GM12891 (cell line): ENCODE results near the gene ATP11A.

Experiments
- PAX5 ChIP-seq: IDR thresholded peaks from 2 replicates; pipeline ENCODE4 v1.6.1; 2011; ENCODE audit warnings: low read length, moderate library complexity, mild to moderate bottlenecking; ENCODE audit not compliant: insufficient read depth, severe bottlenecking
- POLR2A ChIP-seq: IDR thresholded peaks from 2 replicates; pipeline ENCODE4 v1.6.1; 2011; ENCODE audit warnings: low read depth, low read length, control low read depth
- POLR2AphosphoS5 ChIP-seq: IDR thresholded peaks from 2 replicates; pipeline ENCODE4 v1.6.1; 2011; ENCODE audit warnings: low read depth, low read length, control low read depth
- POU2F2 ChIP-seq: IDR thresholded peaks from 2 replicates; pipeline ENCODE4 v1.6.1; 2011; ENCODE audit warnings: low read depth, mild to moderate bottlenecking, control low read depth, low read length, moderate library complexity
- SPI1 ChIP-seq: IDR thresholded peaks from 2 replicates; pipeline ENCODE4 v1.6.1; 2011; ENCODE audit warnings: low read depth, low read length, control low read depth
- TAF1 ChIP-seq: IDR thresholded peaks from 2 replicates; pipeline ENCODE4 v1.6.1; 2011; ENCODE audit warnings: low read depth, low read length, control low read depth

- TF ChIP-seq POLR2A (no peak), TAF1 (no peak), POLR2AphosphoS5 (no peak), SPI1 (no peak), PAX5 (no peak), POU2F2 (no peak)
These were observed 44.4 kb upstream of the ATP11A start for GRCh38 chr13:112645327-112645914.
